K562 (cell line): ENCODE measurements around the gene GTPBP2. TPM values are rescaled to one million over a fixed set of nuclear protein-coding genes. Genes with fewer than 3 reads are reported as not detected.

ENCODE experiments used
- CBX8 ChIP-seq: fragments of 200-600 bp; sonication (generic); IDR thresholded peaks from 2 replicates; pipeline ENCODE4 v1.6.1; 2012; ENCODE audit warnings: borderline replicate concordance, mixed run types, low read depth, mild to moderate bottlenecking, moderate library complexity, mixed read lengths, low read length, control low read depth, inconsistent platforms; ENCODE audit not compliant: poor library complexity, severe bottlenecking; ENCODE audit errors: extremely low read depth
- DDX20 ChIP-seq: fragments of 450-650 bp; IDR thresholded peaks from 2 replicates; pipeline ENCODE4 v1.6.1; 2016; ENCODE audit warnings: missing genetic modification characterization, low read depth, mild to moderate bottlenecking, missing compliant biosample characterization, moderate library complexity
- E2F3 ChIP-seq: fragments of 250-450 bp; sonication (Bioruptor Pico); IDR thresholded peaks from 2 replicates; pipeline ENCODE4 v1.4.0; 2020; ENCODE audit warnings: mild to moderate bottlenecking
- FOSL1 ChIP-seq: fragments of 200-800 bp; sonication (Bioruptor generic); conservative IDR thresholded peaks from 2 replicates; pipeline ENCODE4 v1.6.1; 2016; ENCODE audit warnings: missing genetic modification characterization, missing compliant biosample characterization
- HMG20A ChIP-seq: fragments of 450-650 bp; formaldehyde crosslinking; conservative IDR thresholded peaks from 2 replicates; pipeline ENCODE4 v1.4.0; 2020; ENCODE audit warnings: mild to moderate bottlenecking, mixed read lengths
- MEF2D ChIP-seq: conservative IDR thresholded peaks from 2 replicates; pipeline ENCODE4 v1.6.1; 2016; ENCODE audit warnings: low read depth, missing genetic modification characterization, missing compliant biosample characterization
- MTF1 ChIP-seq: fragments of 250-450 bp; sonication (Bioruptor Pico); IDR thresholded peaks from 2 replicates; pipeline ENCODE4 v1.9.0; 2021; ENCODE audit warnings: moderate library complexity, mild to moderate bottlenecking, inconsistent platforms, borderline replicate concordance
- NFIC ChIP-seq: fragments of 450-650 bp; IDR thresholded peaks from 2 replicates; pipeline ENCODE4 v1.6.1; 2017; ENCODE audit warnings: mild to moderate bottlenecking, inconsistent platforms
- NR2C1 ChIP-seq, 2 experiments: fragments of 450-650 bp; IDR thresholded peaks; 2 replicates each; pipeline ENCODE4 v1.6.1; 2017; ENCODE audit warnings: mild to moderate bottlenecking in 2 of 2, antibody characterized with exemption in 1 of 2, inconsistent platforms in 1 of 2, missing compliant biosample characterization in 1 of 2, missing genetic modification characterization in 1 of 2
- POU5F1 ChIP-seq: fragments of 150-350 bp; IDR thresholded peaks from 2 replicates; pipeline ENCODE4 v1.6.1; 2014; ENCODE audit warnings: borderline replicate concordance, low read length, low read depth, mild to moderate bottlenecking; ENCODE audit not compliant: partially characterized antibody
- RFX1 ChIP-seq: fragments of 450-650 bp; IDR thresholded peaks from 2 replicates; pipeline ENCODE4 v1.6.1; 2016; ENCODE audit warnings: mild to moderate bottlenecking, moderate library complexity
- SRSF9 ChIP-seq: fragments of 200-400 bp; formaldehyde crosslinking; IDR thresholded peaks from 2 replicates; pipeline ENCODE4 v1.6.1; 2017; ENCODE audit warnings: low read depth, low read length, borderline replicate concordance
- TEAD4 ChIP-seq, 2 experiments: sonication (generic) in 1 of 2; formaldehyde crosslinking in 1 of 2; IDR thresholded peaks; 2 replicates each; pipeline versions ENCODE4 v1.6.1 to v1.8.0; 2012 to 2022; ENCODE audit warnings: borderline replicate concordance in 1 of 2, inconsistent platforms in 1 of 2, low read length in 1 of 2, mild to moderate bottlenecking in 1 of 2, missing genetic modification reagents in 1 of 2
- ZEB2 ChIP-seq: fragments of 450-650 bp; IDR thresholded peaks from 2 replicates; pipeline ENCODE4 v1.6.1; 2016
- ZNF197 ChIP-seq: fragments of 200-800 bp; sonication (Bioruptor generic); IDR thresholded peaks from 2 replicates; pipeline ENCODE4 v1.6.1; 2016; ENCODE audit warnings: low read depth, missing genetic modification characterization, missing compliant biosample characterization
- ZNF316 ChIP-seq: fragments of 450-650 bp; IDR thresholded peaks from 2 replicates; pipeline ENCODE4 v1.6.1; 2016
- ZNF507 ChIP-seq: conservative IDR thresholded peaks from 2 replicates; pipeline ENCODE4 v1.6.1; 2017; ENCODE audit warnings: missing genetic modification characterization, missing compliant biosample characterization
- ZNF589 ChIP-seq: fragments of 200-800 bp; sonication (Bioruptor generic); IDR thresholded peaks from 2 replicates; pipeline ENCODE4 v1.6.1; 2016; ENCODE audit warnings: low read depth, missing genetic modification characterization, missing compliant biosample characterization
- ZNF699 ChIP-seq: fragments of 250-450 bp; sonication (Bioruptor Pico); IDR thresholded peaks from 2 replicates; pipeline ENCODE4 v1.8.0; 2021; ENCODE audit warnings: mild to moderate bottlenecking, moderate library complexity; ENCODE audit not compliant: insufficient replicate concordance
- ZSCAN32 ChIP-seq: fragments of 450-650 bp; formaldehyde crosslinking; IDR thresholded peaks from 2 replicates; pipeline ENCODE4 v1.4.0; 2020; ENCODE audit warnings: mild to moderate bottlenecking, moderate library complexity
- polyA plus RNA-seq, 8 experiments: library from polyadenylated mRNA; depleted of rRNA in 4 of 8; stranded (reverse) in 5 of 8; unstranded in 3 of 8; fragments of >200 nt; fragmentation: Nextera tagmentation in 2 of 8; fragmentation: Illumina TruSeq in 1 of 8; extraction: Ambion mirVana in 2 of 8; extraction: Trizol in 1 of 8; gene quantifications; 2 replicates each; pipeline versions ENCODE4 v1.2.1 to v1.2.3, GENCODE V29; 2011 to 2014; ENCODE audit warnings: inconsistent platforms in 1 of 8, missing spikeins in 1 of 8
- total RNA-seq, 7 experiments: library from RNA; depleted of rRNA in 6 of 7; stranded (reverse); fragments of >200 nt in 6 of 7; fragmentation: Illumina TruSeq in 2 of 7; extraction: Trizol in 2 of 7; gene quantifications; 2 replicates each; pipeline versions ENCODE4 v1.2.1 to v1.2.3, GENCODE V29; 2011 to 2021; ENCODE audit warnings: low replicate concordance in 1 of 7
- TF ChIP-seq, protein P1 (sequence below): fragments of 450-650 bp; IDR thresholded peaks from 2 replicates; pipeline ENCODE4 v1.6.1; 2016; ENCODE audit warnings: low read depth, mild to moderate bottlenecking, moderate library complexity
- TF ChIP-seq, protein P2 (sequence below): sonication (generic); formaldehyde crosslinking; IDR thresholded peaks from 2 replicates; pipeline ENCODE4 v1.8.0; 2022; ENCODE audit warnings: mild to moderate bottlenecking, missing genetic modification reagents
- TF ChIP-seq, protein P3 (sequence below): fragments of 250-450 bp; sonication (Bioruptor Pico); IDR thresholded peaks from 2 replicates; pipeline ENCODE4 v1.8.0; 2021; ENCODE audit warnings: borderline replicate concordance, mild to moderate bottlenecking, moderate library complexity; ENCODE audit not compliant: poor library complexity, severe bottlenecking
- TF ChIP-seq, protein P4 (sequence below): fragments of 250-450 bp; sonication (Bioruptor Pico); IDR thresholded peaks from 2 replicates; pipeline ENCODE4 v1.4.0; 2020; ENCODE audit warnings: mild to moderate bottlenecking, moderate library complexity

GTPBP2 gene
- total and polyA plus RNA-seq, 9 of the 15 experiments (the other 6 are each of a cell fraction or from before 2014, with no cell fraction given) = 48.4 to 196 (median 111) TPM

DNA sequence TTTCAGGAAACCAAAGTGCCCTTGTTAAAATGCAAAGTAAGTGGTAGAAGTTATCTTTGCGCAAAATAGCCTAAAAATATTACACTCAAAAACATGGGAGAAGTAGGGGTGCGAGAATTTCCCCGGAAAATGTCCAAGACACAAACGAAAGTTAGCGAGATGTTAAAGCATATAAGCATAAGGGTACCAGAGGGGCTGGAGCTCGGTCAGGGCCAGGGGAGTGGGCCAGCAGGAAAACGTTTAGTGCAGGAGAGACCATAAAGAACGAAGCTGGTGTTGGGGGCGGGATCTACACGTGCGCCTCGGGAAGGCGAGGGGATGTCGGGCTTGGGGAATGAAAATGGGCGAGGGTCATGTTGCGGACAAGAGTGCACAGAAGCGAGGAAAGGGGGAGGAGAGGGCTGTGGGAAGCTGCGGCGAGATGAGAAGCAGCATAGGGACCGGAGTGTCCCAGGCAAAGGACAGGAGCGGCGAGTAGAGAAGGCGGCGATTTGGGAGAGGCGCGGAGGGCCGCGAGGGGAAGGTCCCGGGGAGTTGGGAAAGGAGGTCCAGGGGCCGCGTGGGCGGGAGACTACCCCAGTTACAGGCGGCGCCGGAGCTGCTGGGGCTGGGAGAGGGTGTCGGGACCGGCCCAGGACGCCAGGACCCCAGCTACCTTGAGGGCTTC lies 53.8 kb downstream of the GTPBP2 start (continued):
- TF ChIP-seq SRSF9 = no peak
- TF ChIP-seq ZNF589 = no peak
- TF ChIP-seq, protein P1, sequence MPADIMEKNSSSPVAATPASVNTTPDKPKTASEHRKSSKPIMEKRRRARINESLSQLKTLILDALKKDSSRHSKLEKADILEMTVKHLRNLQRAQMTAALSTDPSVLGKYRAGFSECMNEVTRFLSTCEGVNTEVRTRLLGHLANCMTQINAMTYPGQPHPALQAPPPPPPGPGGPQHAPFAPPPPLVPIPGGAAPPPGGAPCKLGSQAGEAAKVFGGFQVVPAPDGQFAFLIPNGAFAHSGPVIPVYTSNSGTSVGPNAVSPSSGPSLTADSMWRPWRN = no peak
- no peak for TF ChIP-seq E2F3 (CRISPR knock-in tag)
- TF ChIP-seq, protein P2, sequence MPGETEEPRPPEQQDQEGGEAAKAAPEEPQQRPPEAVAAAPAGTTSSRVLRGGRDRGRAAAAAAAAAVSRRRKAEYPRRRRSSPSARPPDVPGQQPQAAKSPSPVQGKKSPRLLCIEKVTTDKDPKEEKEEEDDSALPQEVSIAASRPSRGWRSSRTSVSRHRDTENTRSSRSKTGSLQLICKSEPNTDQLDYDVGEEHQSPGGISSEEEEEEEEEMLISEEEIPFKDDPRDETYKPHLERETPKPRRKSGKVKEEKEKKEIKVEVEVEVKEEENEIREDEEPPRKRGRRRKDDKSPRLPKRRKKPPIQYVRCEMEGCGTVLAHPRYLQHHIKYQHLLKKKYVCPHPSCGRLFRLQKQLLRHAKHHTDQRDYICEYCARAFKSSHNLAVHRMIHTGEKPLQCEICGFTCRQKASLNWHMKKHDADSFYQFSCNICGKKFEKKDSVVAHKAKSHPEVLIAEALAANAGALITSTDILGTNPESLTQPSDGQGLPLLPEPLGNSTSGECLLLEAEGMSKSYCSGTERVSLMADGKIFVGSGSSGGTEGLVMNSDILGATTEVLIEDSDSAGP (CRISPR knock-in tag) = no peak; the same call in 1 of the 2 replicates
- TF ChIP-seq ZNF316 = peak; percentile 40; the same call in 1 of the 2 replicates
- TF ChIP-seq MTF1 (CRISPR knock-in tag) = no peak
- TF ChIP-seq HMG20A (CRISPR knock-in tag) = no peak
- TF ChIP-seq CBX8 = no peak
- no peak for TF ChIP-seq NR2C1 (IDR thresholded peaks at IDR 0.05)
- TF ChIP-seq NR2C1 (tag; IDR thresholded peaks at IDR 0.05) = no peak
- TF ChIP-seq ZSCAN32 (CRISPR knock-in tag) = no peak
- TF ChIP-seq, protein P3, sequence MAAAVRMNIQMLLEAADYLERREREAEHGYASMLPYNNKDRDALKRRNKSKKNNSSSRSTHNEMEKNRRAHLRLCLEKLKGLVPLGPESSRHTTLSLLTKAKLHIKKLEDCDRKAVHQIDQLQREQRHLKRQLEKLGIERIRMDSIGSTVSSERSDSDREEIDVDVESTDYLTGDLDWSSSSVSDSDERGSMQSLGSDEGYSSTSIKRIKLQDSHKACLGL = no peak
- no peak for TF ChIP-seq FOSL1 (tag)
- TF ChIP-seq ZNF197 (CRISPR knock-in tag) = no peak
- TF ChIP-seq MEF2D (tag) = no peak
- no peak for TF ChIP-seq ZNF507 (tag)
- no peak for TF ChIP-seq TEAD4 (IDR thresholded peaks at IDR 0.05; ENCODE audit: low read length)
- no peak for TF ChIP-seq TEAD4 (CRISPR knock-in tag; IDR thresholded peaks at IDR 0.05; ENCODE audit: borderline replicate concordance)
- TF ChIP-seq, protein P4, sequence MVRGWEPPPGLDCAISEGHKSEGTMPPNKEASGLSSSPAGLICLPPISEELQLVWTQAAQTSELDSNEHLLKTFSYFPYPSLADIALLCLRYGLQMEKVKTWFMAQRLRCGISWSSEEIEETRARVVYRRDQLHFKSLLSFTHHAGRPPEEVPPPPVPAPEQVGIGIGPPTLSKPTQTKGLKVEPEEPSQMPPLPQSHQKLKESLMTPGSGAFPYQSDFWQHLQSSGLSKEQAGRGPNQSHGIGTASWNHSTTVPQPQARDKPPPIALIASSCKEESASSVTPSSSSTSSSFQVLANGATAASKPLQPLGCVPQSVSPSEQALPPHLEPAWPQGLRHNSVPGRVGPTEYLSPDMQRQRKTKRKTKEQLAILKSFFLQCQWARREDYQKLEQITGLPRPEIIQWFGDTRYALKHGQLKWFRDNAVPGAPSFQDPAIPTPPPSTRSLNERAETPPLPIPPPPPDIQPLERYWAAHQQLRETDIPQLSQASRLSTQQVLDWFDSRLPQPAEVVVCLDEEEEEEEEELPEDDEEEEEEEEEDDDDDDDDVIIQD (CRISPR knock-in tag) = no peak
- TF ChIP-seq DDX20 = no peak
- no peak for TF ChIP-seq ZNF699 (CRISPR knock-in tag)
- no peak for TF ChIP-seq RFX1
- no peak for TF ChIP-seq POU5F1
- TF ChIP-seq ZEB2 = 0 out of 2 replicates have a peak, but pooled peaks have one; percentile 39
- TF ChIP-seq NFIC = no peak
